ENCODE results near the gene BYSL. TPM values are rescaled to one million over a fixed set of nuclear protein-coding genes. Genes with fewer than 3 reads are reported as not detected.

The BYSL gene
- total and polyA plus RNA-seq, 9 of the 15 experiments (the other 6 are each of a cell fraction or from before 2014, with no cell fraction given), result 22.2 to 92.3 (median 53.4) TPM

DNA sequence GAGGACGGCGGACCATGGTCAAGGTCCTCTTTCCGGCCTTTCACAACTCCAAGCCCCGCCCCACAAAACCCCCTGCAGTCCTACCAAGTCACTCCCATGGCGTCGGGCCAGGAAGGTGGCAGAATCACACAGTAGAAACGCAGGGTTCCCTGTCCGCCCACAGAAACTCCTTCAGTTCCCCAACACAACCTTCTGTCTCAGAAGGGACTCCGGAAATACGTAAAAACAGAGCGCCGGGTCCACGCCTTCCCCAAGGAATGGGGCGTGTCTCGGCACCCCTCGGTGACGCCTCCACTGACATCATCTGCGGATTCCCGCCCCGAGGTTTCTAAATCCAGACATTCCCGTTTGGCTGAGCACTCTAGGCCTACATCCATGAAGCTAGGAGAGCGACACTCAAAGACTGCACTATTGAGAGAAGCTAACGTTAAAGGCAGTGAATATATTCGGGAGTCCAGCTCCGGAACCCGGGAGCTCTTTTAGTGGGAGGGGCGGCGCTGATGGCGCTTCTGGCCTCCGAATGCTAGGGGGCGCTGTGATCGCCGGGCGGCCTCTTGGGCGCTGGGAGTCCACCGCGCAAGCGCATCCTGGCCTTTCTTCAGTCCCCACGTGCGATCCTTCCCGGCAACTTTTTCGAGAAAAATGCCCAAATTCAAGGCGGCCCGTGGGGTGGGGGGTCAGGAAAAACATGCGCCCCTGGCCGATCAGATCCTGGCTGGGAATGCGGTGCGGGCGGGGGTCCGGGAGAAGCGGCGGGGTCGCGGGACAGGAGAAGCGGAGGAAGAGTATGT, at the start of gene BYSL, which contains the start of gene MED20 (continued):
- TF ChIP-seq, protein P1, sequence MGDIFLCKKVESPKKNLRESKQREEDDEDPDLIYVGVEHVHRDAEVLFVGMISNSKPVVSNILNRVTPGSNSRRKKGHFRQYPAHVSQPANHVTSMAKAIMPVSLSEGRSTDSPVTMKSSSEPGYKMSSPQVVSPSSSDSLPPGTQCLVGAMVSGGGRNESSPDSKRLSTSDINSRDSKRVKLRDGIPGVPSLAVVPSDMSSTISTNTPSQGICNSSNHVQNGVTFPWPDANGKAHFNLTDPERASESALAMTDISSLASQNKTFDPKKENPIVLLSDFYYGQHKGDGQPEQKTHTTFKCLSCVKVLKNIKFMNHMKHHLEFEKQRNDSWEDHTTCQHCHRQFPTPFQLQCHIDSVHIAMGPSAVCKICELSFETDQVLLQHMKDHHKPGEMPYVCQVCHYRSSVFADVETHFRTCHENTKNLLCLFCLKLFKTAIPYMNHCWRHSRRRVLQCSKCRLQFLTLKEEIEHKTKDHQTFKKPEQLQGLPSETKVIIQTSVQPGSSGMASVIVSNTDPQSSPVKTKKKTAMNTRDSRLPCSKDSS (IDR thresholded peaks at IDR 0.05; ENCODE audit: low read depth, partially characterized antibody), result no peak
- TF ChIP-seq ZNF79 (CRISPR knock-in tag; IDR thresholded peaks at IDR 0.05; ENCODE audit: low read depth) (no peak), NONO (IDR thresholded peaks at IDR 0.05; ENCODE audit: low read depth in 2 of 2, low read length in 1 of 2) (no peak), STAG1 (CRISPR knock-in tag; IDR thresholded peaks at IDR 0.05; ENCODE audit: borderline replicate concordance) (no peak), SLC30A9 (CRISPR knock-in tag; IDR thresholded peaks at IDR 0.05) (no peak), CAMTA2 (CRISPR knock-in tag; conservative IDR thresholded peaks at IDR 0.05) (no peak), ZNF41 (CRISPR knock-in tag; conservative IDR thresholded peaks at IDR 0.05) (no peak), CSDE1 (IDR thresholded peaks at IDR 0.05) (peak in 1 of 2 experiments; percentile 92; a peak in 2 of 4 replicates), ZNF408 (CRISPR knock-in tag; IDR thresholded peaks at IDR 0.05; ENCODE audit: low read depth) (no peak), KAT2B (IDR thresholded peaks at IDR 0.05; ENCODE audit: low read depth, low read length) (no peak), PCBP2 (IDR thresholded peaks at IDR 0.05; ENCODE audit: low read depth, low read length, poor library complexity, severe bottlenecking) (no peak), ELF1 (tag; IDR thresholded peaks at IDR 0.05) (peak; percentile 45; the same call in 1 of the 2 replicates), CBX1 (IDR thresholded peaks at IDR 0.05; ENCODE audit: low read depth) (no peak)
- TF ChIP-seq, protein P2, sequence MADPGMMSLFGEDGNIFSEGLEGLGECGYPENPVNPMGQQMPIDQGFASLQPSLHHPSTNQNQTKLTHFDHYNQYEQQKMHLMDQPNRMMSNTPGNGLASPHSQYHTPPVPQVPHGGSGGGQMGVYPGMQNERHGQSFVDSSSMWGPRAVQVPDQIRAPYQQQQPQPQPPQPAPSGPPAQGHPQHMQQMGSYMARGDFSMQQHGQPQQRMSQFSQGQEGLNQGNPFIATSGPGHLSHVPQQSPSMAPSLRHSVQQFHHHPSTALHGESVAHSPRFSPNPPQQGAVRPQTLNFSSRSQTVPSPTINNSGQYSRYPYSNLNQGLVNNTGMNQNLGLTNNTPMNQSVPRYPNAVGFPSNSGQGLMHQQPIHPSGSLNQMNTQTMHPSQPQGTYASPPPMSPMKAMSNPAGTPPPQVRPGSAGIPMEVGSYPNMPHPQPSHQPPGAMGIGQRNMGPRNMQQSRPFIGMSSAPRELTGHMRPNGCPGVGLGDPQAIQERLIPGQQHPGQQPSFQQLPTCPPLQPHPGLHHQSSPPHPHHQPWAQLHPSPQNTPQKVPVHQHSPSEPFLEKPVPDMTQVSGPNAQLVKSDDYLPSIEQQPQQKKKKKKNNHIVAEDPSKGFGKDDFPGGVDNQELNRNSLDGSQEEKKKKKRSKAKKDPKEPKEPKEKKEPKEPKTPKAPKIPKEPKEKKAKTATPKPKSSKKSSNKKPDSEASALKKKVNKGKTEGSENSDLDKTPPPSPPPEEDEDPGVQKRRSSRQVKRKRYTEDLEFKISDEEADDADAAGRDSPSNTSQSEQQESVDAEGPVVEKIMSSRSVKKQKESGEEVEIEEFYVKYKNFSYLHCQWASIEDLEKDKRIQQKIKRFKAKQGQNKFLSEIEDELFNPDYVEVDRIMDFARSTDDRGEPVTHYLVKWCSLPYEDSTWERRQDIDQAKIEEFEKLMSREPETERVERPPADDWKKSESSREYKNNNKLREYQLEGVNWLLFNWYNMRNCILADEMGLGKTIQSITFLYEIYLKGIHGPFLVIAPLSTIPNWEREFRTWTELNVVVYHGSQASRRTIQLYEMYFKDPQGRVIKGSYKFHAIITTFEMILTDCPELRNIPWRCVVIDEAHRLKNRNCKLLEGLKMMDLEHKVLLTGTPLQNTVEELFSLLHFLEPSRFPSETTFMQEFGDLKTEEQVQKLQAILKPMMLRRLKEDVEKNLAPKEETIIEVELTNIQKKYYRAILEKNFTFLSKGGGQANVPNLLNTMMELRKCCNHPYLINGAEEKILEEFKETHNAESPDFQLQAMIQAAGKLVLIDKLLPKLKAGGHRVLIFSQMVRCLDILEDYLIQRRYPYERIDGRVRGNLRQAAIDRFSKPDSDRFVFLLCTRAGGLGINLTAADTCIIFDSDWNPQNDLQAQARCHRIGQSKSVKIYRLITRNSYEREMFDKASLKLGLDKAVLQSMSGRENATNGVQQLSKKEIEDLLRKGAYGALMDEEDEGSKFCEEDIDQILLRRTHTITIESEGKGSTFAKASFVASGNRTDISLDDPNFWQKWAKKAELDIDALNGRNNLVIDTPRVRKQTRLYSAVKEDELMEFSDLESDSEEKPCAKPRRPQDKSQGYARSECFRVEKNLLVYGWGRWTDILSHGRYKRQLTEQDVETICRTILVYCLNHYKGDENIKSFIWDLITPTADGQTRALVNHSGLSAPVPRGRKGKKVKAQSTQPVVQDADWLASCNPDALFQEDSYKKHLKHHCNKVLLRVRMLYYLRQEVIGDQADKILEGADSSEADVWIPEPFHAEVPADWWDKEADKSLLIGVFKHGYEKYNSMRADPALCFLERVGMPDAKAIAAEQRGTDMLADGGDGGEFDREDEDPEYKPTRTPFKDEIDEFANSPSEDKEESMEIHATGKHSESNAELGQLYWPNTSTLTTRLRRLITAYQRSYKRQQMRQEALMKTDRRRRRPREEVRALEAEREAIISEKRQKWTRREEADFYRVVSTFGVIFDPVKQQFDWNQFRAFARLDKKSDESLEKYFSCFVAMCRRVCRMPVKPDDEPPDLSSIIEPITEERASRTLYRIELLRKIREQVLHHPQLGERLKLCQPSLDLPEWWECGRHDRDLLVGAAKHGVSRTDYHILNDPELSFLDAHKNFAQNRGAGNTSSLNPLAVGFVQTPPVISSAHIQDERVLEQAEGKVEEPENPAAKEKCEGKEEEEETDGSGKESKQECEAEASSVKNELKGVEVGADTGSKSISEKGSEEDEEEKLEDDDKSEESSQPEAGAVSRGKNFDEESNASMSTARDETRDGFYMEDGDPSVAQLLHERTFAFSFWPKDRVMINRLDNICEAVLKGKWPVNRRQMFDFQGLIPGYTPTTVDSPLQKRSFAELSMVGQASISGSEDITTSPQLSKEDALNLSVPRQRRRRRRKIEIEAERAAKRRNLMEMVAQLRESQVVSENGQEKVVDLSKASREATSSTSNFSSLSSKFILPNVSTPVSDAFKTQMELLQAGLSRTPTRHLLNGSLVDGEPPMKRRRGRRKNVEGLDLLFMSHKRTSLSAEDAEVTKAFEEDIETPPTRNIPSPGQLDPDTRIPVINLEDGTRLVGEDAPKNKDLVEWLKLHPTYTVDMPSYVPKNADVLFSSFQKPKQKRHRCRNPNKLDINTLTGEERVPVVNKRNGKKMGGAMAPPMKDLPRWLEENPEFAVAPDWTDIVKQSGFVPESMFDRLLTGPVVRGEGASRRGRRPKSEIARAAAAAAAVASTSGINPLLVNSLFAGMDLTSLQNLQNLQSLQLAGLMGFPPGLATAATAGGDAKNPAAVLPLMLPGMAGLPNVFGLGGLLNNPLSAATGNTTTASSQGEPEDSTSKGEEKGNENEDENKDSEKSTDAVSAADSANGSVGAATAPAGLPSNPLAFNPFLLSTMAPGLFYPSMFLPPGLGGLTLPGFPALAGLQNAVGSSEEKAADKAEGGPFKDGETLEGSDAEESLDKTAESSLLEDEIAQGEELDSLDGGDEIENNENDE (IDR thresholded peaks at IDR 0.05; ENCODE audit: low read depth, low read length), result no peak
